C1 segment of cervical spinal cord (tissue), 14 donors: ENCODE data around the gene ATAD3B.
"Not testable (repeated sequence)": the region's sequence is repeated elsewhere in the genome, so short reads cannot be mapped to it uniquely, and the experiment has no call there.

ENCODE experiments used
- DNase-seq, 14 donors: peaks; one replicate each; lab custom pipeline; 2025; lab: John Stamatoyannopoulos, UW

The ATAD3B gene

GRCh38 chr1:1450616-1451015, 20.9 kb upstream of the ATAD3B start:
- DNase-seq: not testable (repeated sequence)

- DNase-seq: no peak
Measured at GRCh38 chr1:1451696-1452364, 19.7 kb upstream of the ATAD3B start.

- DNase-seq: not testable (repeated sequence)
Measured at GRCh38 chr1:1452365-1452739, 19.2 kb upstream of the ATAD3B start.

- no peak for DNase-seq
Measured at GRCh38 chr1:1452882-1453281, 18.7 kb upstream of the ATAD3B start.

DNA sequence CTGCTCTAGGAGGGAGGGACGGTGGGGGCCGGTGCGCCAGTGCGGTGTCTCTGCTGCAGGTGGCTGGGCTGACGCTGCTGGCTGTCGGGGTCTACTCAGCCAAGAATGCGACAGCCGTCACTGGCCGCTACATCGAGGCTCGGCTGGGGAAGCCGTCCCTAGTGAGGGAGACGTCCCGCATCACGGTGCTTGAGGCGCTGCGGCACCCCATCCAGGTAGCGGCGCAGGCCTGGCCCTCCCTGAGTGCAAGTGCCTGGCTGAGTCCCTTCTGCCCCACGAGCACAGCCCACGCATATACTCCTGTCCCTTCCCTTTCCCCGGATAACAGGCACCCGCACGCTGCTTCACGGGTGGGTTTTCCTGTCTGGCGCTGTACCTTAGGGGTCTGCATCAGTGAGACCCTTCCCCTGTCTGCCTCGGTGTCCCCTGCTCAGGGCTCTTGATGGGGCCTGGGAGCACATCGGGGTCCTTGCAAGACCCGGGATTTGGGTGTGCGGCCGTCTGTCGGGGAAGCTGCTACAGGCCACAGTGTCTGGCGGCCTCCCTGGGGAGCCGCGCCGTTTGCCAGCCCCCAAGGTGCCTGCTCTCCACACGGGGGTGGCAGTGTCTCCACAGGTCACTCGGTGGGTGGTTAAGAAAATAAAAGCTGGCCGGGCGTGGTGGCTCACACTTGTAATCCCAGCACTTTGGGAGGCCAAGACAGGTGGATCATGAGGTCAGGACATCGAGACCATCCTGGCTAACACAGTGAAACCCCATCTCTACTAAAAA, 17.1 kb upstream of the ATAD3B start:
- not testable (repeated sequence) for DNase-seq

DNA sequence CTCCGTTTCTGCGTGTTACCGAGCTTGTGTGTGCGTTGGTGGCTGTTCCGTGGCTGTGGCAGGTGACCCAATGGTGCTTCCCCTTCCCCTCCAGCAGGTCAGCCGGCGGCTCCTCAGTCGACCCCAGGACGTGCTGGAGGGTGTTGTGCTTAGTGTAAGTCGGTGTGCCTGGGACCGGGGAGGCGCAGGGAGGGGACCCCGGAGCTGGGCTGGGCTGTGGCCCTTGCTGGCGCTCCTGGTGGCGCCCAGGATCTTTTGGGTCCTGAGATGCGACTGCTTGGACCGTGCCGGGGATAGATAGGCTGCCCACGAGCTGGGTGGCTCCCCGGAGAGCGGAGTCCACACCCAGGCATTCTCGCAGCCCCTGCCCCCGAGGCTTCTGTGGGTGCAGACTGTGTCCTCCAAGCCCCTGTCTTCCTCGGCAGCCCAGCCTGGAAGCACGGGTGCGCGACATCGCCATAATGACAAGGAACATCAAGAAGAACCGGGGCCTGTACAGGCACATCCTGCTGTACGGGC, 16.1 kb upstream of the ATAD3B start:
- no peak for DNase-seq

DNA sequence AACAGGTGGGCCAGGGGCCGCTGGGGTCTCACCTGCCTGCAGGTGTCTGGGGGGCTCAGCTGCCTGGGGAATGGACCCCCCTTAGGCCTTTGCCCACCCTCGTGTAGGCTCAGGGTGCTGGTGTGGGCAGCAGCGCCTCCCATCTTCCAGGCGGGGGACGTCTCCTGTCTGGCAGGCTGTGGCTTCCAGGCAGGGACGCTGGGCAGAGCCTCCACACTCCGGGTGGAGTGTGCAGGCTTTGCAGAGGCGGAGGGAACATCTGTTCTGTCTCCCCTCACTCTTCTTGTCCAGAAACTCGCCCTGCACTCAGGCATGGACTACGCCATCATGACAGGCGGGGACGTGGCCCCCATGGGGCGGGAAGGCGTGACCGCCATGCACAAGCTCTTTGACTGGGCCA, 15.6 kb upstream of the ATAD3B start:
- not testable (repeated sequence) for DNase-seq

- not testable (repeated sequence) for DNase-seq
Measured at GRCh38 chr1:1456683-1457255, 14.8 kb upstream of the ATAD3B start.

- not testable (repeated sequence) for DNase-seq
Measured at GRCh38 chr1:1459156-1459555, 12.4 kb upstream of the ATAD3B start.

DNA sequence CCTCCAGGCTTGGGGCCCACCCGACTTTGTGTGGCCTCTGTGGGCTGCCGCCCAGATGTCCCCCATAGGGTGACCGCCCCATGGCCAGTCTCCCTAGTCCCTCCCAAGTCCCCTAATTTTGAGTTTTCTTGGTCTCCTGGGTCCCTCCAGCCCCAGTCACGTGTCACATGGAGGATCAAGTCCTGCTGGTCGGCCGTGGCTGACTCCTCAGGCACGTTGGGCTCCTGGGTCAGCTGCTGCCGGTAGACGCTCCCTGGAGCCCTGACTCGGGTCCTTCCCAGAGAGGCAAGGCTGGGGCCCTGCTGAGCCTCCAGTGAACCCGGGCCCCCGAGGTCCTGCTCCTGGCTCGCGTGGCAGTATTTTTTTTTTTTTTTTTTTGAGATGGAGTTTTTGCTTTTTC, 11.9 kb upstream of the ATAD3B start:
- not testable (repeated sequence) for DNase-seq

GRCh38 chr1:1460540-1461130, 10.9 kb upstream of the ATAD3B start:
- DNase-seq: no peak

GRCh38 chr1:1461721-1462317, 9.7 kb upstream of the ATAD3B start:
- no peak for DNase-seq

GRCh38 chr1:1462318-1462966, 9.1 kb upstream of the ATAD3B start:
- no peak for DNase-seq

GRCh38 chr1:1463312-1463711, 8.3 kb upstream of the ATAD3B start:
- no peak for DNase-seq

GRCh38 chr1:1468196-1468985, 3.2 kb upstream of the ATAD3B start:
- not testable (repeated sequence) for DNase-seq

- no peak for DNase-seq
Measured at GRCh38 chr1:1470626-1471388, 758 bp upstream of the ATAD3B start.

- not testable (repeated sequence) for DNase-seq
Measured at GRCh38 chr1:1472053-1472876, 700 bp downstream of the ATAD3B start.

- DNase-seq: not testable (repeated sequence)
Measured at GRCh38 chr1:1476011-1476410, 4.4 kb downstream of the ATAD3B start.

- no peak for DNase-seq
Measured at GRCh38 chr1:1477206-1477605, 5.6 kb downstream of the ATAD3B start.
